Epithelial cell of proximal tubule (primary cell): ENCODE measurements around the gene CNTN3. TPM values are rescaled to one million over a fixed set of nuclear protein-coding genes. Genes with fewer than 3 reads are reported as not detected.

ENCODE experiments used
- DNase-seq: peaks from one replicate; pipeline ENCODE4 v3.0.0-alpha.2; 2011; ENCODE audit warnings: low read depth
- H3K4me3 ChIP-seq: 2 replicates; pipeline ENCODE4 v1.5.1; 2011; ENCODE audit warnings: low read depth, mild to moderate bottlenecking, low read length
- total RNA-seq: library from RNA; depleted of rRNA; stranded (reverse); fragments of >200 nt; gene quantifications from 2 replicates; pipeline ENCODE4 v1.2.3, GENCODE V29; 2015
- TF ChIP-seq, protein P1 (sequence below): conservative IDR thresholded peaks from 2 replicates; pipeline ENCODE4 v1.5.1; 2012; ENCODE audit warnings: low read depth, mild to moderate bottlenecking, low read length

The CNTN3 gene
- total RNA-seq, 1 donor from 2014 or later = 0.46 TPM

DNA sequence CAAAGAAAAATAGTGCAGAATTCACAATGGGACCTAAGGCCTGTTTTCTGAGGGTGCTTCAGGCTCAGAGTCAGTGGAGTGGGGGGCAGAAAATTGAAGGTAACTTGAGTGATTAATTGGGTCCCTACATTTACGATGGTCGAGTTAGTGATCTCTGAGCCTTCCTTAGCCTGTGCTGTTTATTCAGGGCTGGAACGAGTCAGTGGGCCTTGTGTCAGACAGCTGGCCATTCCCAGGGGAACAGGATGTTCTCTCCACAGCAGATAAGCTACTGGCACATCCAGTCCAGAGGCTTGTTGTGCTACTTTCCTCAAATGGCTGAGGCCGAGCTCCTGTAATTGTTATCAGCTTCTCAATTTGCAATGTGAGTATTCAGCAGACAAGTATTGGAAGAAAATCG is 29.2 kb upstream of the CNTN3 start:
- DNase-seq = no peak
- H3K4me3 ChIP-seq = no peak overlapping the region
- TF ChIP-seq, protein P1, sequence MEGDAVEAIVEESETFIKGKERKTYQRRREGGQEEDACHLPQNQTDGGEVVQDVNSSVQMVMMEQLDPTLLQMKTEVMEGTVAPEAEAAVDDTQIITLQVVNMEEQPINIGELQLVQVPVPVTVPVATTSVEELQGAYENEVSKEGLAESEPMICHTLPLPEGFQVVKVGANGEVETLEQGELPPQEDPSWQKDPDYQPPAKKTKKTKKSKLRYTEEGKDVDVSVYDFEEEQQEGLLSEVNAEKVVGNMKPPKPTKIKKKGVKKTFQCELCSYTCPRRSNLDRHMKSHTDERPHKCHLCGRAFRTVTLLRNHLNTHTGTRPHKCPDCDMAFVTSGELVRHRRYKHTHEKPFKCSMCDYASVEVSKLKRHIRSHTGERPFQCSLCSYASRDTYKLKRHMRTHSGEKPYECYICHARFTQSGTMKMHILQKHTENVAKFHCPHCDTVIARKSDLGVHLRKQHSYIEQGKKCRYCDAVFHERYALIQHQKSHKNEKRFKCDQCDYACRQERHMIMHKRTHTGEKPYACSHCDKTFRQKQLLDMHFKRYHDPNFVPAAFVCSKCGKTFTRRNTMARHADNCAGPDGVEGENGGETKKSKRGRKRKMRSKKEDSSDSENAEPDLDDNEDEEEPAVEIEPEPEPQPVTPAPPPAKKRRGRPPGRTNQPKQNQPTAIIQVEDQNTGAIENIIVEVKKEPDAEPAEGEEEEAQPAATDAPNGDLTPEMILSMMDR = no peak

DNA sequence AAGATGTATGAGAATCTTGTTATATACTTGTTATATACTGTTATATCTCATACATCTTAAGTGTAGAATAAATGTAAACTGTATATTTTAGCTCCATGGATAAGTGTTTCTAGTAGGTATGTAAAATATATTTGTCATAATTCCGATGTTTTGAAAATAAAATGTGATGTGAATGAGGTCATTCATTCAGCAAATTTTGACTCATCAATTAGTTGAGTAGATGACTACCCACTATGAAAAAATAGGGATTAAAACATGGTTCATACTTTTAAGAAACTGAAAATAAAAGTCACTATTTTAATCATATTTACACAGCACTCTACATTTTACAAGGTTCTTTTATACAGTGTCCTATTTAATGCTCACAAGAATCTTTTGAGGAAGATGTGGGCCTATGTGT is 28.4 kb upstream of the CNTN3 start:
- no peak for DNase-seq
- TF ChIP-seq, protein P1 = no peak
- no peak overlapping the region for H3K4me3 ChIP-seq

DNA sequence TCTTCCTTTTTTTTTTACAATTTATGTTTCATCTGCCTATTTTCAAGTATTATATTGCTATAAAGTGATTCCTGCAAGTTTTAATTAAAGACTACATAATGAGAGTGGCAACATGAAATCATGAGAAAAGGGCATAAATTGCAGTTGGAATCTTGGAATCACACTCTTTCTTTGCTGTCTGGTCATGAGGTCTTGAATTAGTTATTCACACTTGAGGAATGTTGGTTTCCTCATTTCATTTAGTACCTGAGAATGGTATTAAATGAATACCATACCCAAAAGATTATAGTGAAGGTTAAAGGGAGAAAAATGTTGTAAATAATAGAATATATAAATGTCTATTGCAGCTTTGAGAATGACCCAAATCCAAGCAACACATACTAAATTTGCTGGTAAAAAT is 25.8 kb upstream of the CNTN3 start:
- TF ChIP-seq, protein P1 = no peak
- DNase-seq = no peak

DNA sequence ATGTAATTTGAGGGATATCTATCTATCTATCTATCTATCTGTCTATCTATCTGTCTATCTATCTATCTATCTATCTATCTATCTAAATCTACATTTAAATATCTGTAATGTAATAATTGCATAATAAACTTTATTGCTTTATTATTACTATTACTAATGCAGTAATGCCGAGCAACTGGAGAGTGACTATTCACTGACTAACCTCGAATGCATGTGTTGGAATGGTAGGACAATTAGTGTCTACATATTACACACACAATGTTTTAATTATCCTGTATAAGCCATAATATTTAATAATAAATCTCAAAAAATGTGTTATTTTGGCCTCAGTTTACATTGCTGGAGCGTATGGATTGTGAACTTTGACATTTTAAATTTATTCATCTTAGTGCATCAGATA is 25.2 kb upstream of the CNTN3 start:
- no peak overlapping the region for H3K4me3 ChIP-seq
- DNase-seq = no peak
- TF ChIP-seq, protein P1 = no peak

More for the DNA sequence above, 25.8 kb upstream of the CNTN3 start:
- H3K4me3 ChIP-seq = no peak overlapping the region

DNA sequence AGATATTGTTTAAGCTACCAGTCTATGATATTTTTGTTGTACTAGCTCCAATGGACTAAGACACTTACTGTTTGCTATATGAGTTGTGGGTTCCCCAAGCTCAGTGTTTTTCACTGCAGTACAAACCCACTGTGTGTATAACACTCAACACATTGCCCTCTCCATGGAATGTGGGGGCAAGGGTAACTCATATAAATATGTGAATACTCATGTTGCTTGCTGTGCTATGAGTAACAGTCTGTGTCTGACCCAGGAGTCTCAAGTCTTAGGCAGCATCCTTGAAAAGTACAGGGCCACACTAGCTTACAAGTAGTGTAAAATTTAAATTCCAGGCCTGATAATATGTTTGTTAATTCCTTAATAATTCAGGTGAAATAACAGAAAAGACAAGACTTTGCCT is 22.5 kb upstream of the CNTN3 start:
- no peak overlapping the region for H3K4me3 ChIP-seq
- TF ChIP-seq, protein P1 = no peak
- no peak for DNase-seq

DNA sequence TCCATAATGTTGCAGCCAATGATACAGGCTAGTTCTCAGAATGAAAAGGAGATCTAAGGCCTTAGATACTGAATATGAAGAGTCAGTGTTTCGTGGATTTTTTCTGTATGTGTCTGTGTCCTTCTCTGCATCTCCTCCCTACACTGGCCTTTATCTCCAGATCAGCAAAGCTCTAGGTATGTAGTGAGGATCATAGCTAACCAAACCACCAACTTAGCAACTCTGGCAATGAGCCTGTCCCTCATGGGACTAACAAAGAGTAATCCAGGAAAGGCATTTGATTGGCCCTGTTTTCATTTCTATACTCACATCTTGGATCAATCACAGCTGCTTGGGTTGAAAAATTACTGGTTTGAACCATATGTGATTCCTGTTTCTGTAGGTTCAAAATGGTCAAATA is 18.6 kb upstream of the CNTN3 start:
- H3K4me3 ChIP-seq = no peak overlapping the region
- no peak for DNase-seq
- TF ChIP-seq, protein P1 = no peak

DNA sequence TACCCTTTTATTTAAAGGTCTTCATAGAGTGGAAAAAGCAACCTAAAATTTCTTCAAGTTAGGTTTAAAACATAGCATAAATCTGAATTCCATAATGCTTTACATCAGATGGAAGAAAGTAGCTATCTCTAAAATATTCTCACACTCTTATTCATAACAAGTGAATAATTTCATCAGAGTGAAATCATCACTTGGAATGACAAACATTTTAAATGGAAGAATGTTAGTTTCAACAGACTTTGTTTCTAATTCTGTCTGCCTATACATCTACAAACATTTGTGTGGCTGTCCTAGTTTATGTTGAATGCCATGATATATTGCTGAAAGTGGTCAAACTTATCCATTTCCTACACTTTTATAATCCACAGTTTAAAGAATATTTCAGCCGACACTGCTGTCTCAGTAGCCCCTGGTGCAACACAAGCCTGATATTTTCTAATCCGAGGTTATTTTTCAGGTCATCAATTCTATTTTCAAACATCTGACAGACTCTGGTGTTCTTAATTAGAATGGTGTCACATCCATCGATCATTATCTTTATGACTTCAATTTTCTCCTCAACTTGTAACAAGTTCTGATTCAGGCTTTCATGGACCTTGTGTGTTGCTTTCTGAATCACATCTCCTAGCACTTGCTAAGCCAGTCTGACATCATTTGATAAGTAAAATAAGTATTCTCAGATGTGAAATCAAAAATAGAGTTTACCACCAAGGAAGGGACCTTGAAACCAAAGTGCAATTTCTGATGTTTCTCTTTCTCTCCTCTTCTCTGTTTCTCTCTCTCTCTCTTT is 17.1 kb upstream of the CNTN3 start:
- DNase-seq = no peak
- TF ChIP-seq, protein P1 = no peak
- H3K4me3 ChIP-seq = no peak overlapping the region
